HepG2 (cell line): ENCODE data around the gene TOMM6. TPM values are rescaled to one million over a fixed set of nuclear protein-coding genes. Genes with fewer than 3 reads are reported as not detected.

ENCODE experiments used
- ARNTL ChIP-seq: sonication (generic); formaldehyde crosslinking; IDR thresholded peaks from 2 replicates; pipeline ENCODE4 v1.4.0; 2020; ENCODE audit warnings: mild to moderate bottlenecking, missing genetic modification reagents
- ATF7 ChIP-seq, 2 experiments: fragments of 450-650 bp in 1 of 2; sonication (generic) in 1 of 2; formaldehyde crosslinking in 1 of 2; IDR thresholded peaks; 2 replicates each; pipeline versions ENCODE4 v1.4.0 to v1.6.1; 2016 to 2020; ENCODE audit warnings: antibody characterized with exemption in 1 of 2, mild to moderate bottlenecking in 1 of 2, missing genetic modification reagents in 1 of 2
- CCDC6 ChIP-seq: sonication (generic); formaldehyde crosslinking; IDR thresholded peaks from 2 replicates; pipeline ENCODE4 v1.8.1; 2022; ENCODE audit warnings: mild to moderate bottlenecking, missing genetic modification reagents, moderate library complexity
- CENPT ChIP-seq: sonication (generic); formaldehyde crosslinking; IDR thresholded peaks from 2 replicates; pipeline ENCODE4 v1.8.0; 2022; ENCODE audit warnings: low read depth, mild to moderate bottlenecking, moderate library complexity, missing genetic modification reagents
- DZIP1 ChIP-seq: sonication (generic); formaldehyde crosslinking; IDR thresholded peaks from 2 replicates; pipeline ENCODE4 v1.5.0; 2020; ENCODE audit warnings: mild to moderate bottlenecking, missing genetic modification reagents
- FLYWCH1 ChIP-seq: sonication (generic); formaldehyde crosslinking; IDR thresholded peaks from 2 replicates; pipeline ENCODE4 v1.8.1; 2023; ENCODE audit warnings: mild to moderate bottlenecking, missing genetic modification reagents
- NCOA2 ChIP-seq: sonication (generic); formaldehyde crosslinking; IDR thresholded peaks from 2 replicates; pipeline ENCODE4 v1.8.0; 2022; ENCODE audit warnings: inconsistent platforms
- POLR2A ChIP-seq, 2 experiments: IDR thresholded peaks; 2 replicates each; pipeline ENCODE4 v1.6.1; 2011; ENCODE audit warnings: low read depth in 2 of 2, low read length in 2 of 2, mild to moderate bottlenecking in 1 of 2, moderate library complexity in 1 of 2; ENCODE audit not compliant: insufficient read depth in 1 of 2
- PRMT3 ChIP-seq: sonication (generic); formaldehyde crosslinking; IDR thresholded peaks from 2 replicates; pipeline ENCODE4 v1.8.1; 2022; ENCODE audit warnings: low read depth, mild to moderate bottlenecking, moderate library complexity, missing genetic modification reagents, borderline replicate concordance
- RFX1 ChIP-seq: fragments of 450-650 bp; IDR thresholded peaks from 2 replicates; pipeline ENCODE4 v1.6.1; 2017
- SAFB2 ChIP-seq: sonication (generic); formaldehyde crosslinking; IDR thresholded peaks from 2 replicates; pipeline ENCODE4 v1.5.1; 2020; ENCODE audit warnings: missing genetic modification reagents, low read depth, mild to moderate bottlenecking, borderline replicate concordance
- SMARCE1 ChIP-seq: fragments of 450-650 bp; IDR thresholded peaks from 2 replicates; pipeline ENCODE4 v1.6.1; 2017; ENCODE audit warnings: borderline replicate concordance
- SNAPC2 ChIP-seq: sonication (generic); formaldehyde crosslinking; IDR thresholded peaks from 2 replicates; pipeline ENCODE4 v1.8.1; 2022; ENCODE audit warnings: mild to moderate bottlenecking, missing genetic modification reagents
- TFDP2 ChIP-seq: sonication (generic); formaldehyde crosslinking; IDR thresholded peaks from 2 replicates; pipeline ENCODE4 v1.4.0; 2020; ENCODE audit warnings: missing genetic modification reagents
- U2AF1 ChIP-seq: fragments of 200-400 bp; formaldehyde crosslinking; optimal IDR thresholded peaks from 2 replicates; pipeline ENCODE3; 2017; ENCODE audit warnings: mild to moderate bottlenecking, low read depth, low read length
- XBP1 ChIP-seq: sonication (generic); formaldehyde crosslinking; IDR thresholded peaks from 2 replicates; pipeline ENCODE4 v1.5.0; 2020; ENCODE audit warnings: missing genetic modification reagents
- YEATS2 ChIP-seq: sonication (generic); formaldehyde crosslinking; IDR thresholded peaks from 2 replicates; pipeline ENCODE4 v1.4.0; 2020; ENCODE audit warnings: missing genetic modification reagents, borderline replicate concordance
- ZNF124 ChIP-seq: sonication (generic); formaldehyde crosslinking; IDR thresholded peaks from 2 replicates; pipeline ENCODE4 v1.4.0; 2020; ENCODE audit warnings: missing genetic modification reagents
- ZNF260 ChIP-seq: sonication (generic); formaldehyde crosslinking; IDR thresholded peaks from 2 replicates; pipeline ENCODE4 v1.4.0; 2020; ENCODE audit warnings: missing genetic modification reagents, low read depth, mild to moderate bottlenecking, borderline replicate concordance
- ZNF333 ChIP-seq: sonication (generic); formaldehyde crosslinking; IDR thresholded peaks from 2 replicates; pipeline ENCODE4 v1.4.0; 2020; ENCODE audit warnings: mild to moderate bottlenecking, missing genetic modification reagents, borderline replicate concordance
- ZNF337 ChIP-seq: sonication (generic); formaldehyde crosslinking; IDR thresholded peaks from 2 replicates; pipeline ENCODE4 v1.5.1; 2020; ENCODE audit warnings: missing genetic modification reagents, low read depth, mild to moderate bottlenecking, borderline replicate concordance
- ZNF510 ChIP-seq: sonication (generic); formaldehyde crosslinking; IDR thresholded peaks from 2 replicates; pipeline ENCODE4 v1.4.0; 2020; ENCODE audit warnings: low read depth, mild to moderate bottlenecking, missing genetic modification reagents
- ZNF644 ChIP-seq: IDR thresholded peaks from 2 replicates; pipeline ENCODE4 v1.6.1; 2016; ENCODE audit warnings: low read depth
- ZNF782 ChIP-seq: sonication (generic); formaldehyde crosslinking; IDR thresholded peaks from 2 replicates; pipeline ENCODE4 v1.4.0; 2020; ENCODE audit warnings: missing genetic modification reagents, mild to moderate bottlenecking, borderline replicate concordance
- ZSCAN21 ChIP-seq: sonication (generic); formaldehyde crosslinking; IDR thresholded peaks from 2 replicates; pipeline ENCODE4 v1.8.0; 2022; ENCODE audit warnings: mild to moderate bottlenecking, missing genetic modification reagents, moderate library complexity, borderline replicate concordance
- ZSCAN25 ChIP-seq: sonication (generic); formaldehyde crosslinking; IDR thresholded peaks from 2 replicates; pipeline ENCODE4 v1.8.0; 2022; ENCODE audit warnings: mild to moderate bottlenecking, missing genetic modification reagents
- polyA plus RNA-seq, 8 experiments: library from polyadenylated mRNA; depleted of rRNA in 3 of 8; stranded (reverse) in 7 of 8; unstranded in 1 of 8; fragments of >200 nt; fragmentation: Illumina TruSeq in 4 of 8; extraction: Trizol in 4 of 8; gene quantifications; 2 replicates each; pipeline versions ENCODE4 v1.2.1 to v1.2.3, GENCODE V29; 2011 to 2016; ENCODE audit warnings: low read depth in 4 of 8, missing spikeins in 1 of 8, mixed read lengths in 1 of 8; ENCODE audit not compliant: insufficient read depth in 1 of 8
- total RNA-seq, 5 experiments: library from RNA; depleted of rRNA; stranded (reverse); fragments of >200 nt; fragmentation: Illumina TruSeq; extraction: Trizol; gene quantifications; 2 replicates each; pipeline ENCODE4 v1.2.3, GENCODE V29; 2016; ENCODE audit warnings: low read depth in 1 of 5

The TOMM6 gene
- total and polyA plus RNA-seq, 2 of the 13 experiments (the other 11 are each of a cell fraction or from before 2014, with no cell fraction given): 320 to 321 TPM

GRCh38 chr6:41747256-41748101 is 40.0 kb upstream of the TOMM6 start, which contains the start of gene PGC (continued):
- no peak for TF ChIP-seq XBP1
- TF ChIP-seq FLYWCH1: peak; percentile 26; the same call in 1 of the 2 replicates
- TF ChIP-seq ZNF333: no peak
- TF ChIP-seq PRMT3: no peak
- TF ChIP-seq NCOA2 (CRISPR knock-in tag): peak; percentile 95
- TF ChIP-seq ZNF510 (CRISPR knock-in tag): no peak
- peak; percentile 70 to 73; a peak in 3 of 4 replicates for TF ChIP-seq POLR2A (IDR thresholded peaks at IDR 0.05; ENCODE audit: insufficient read depth in 1 of 2, low read depth in 2 of 2, low read length in 2 of 2)
- TF ChIP-seq TFDP2 (CRISPR knock-in tag): no peak
- TF ChIP-seq ZSCAN25 (CRISPR knock-in tag): no peak; the same call in 1 of the 2 replicates
- peak; percentile 88 for TF ChIP-seq SNAPC2 (CRISPR knock-in tag)
- no peak for TF ChIP-seq ATF7 (IDR thresholded peaks at IDR 0.05)
- peak; percentile 85 for TF ChIP-seq ATF7 (CRISPR knock-in tag; IDR thresholded peaks at IDR 0.05)
- peak; percentile 57; the same call in 1 of the 2 replicates for TF ChIP-seq ZNF337 (CRISPR knock-in tag)
- no peak; the same call in 1 of the 2 replicates for TF ChIP-seq YEATS2
- 0 out of 2 replicates have a peak, but pooled peaks have one; percentile 37 for TF ChIP-seq CCDC6
- peak; percentile 51 for TF ChIP-seq U2AF1
- TF ChIP-seq ARNTL (CRISPR knock-in tag): peak; percentile 73
- TF ChIP-seq CENPT (CRISPR knock-in tag): no peak
- TF ChIP-seq RFX1: no peak
- no peak for TF ChIP-seq ZSCAN21 (CRISPR knock-in tag)
- no peak for TF ChIP-seq ZNF124 (CRISPR knock-in tag)
- TF ChIP-seq DZIP1 (CRISPR knock-in tag): no peak
- no peak for TF ChIP-seq SAFB2 (CRISPR knock-in tag)
- TF ChIP-seq ZNF782: peak; percentile 86; the same call in 1 of the 2 replicates
- TF ChIP-seq SMARCE1: no peak
- no peak for TF ChIP-seq ZNF260
- TF ChIP-seq ZNF644: no peak; the same call in 1 of the 2 replicates
